Suppressor macrophage treated with lipopolysaccharide for 4 hours (primary cell): Measurements from ENCODE around the gene PFKFB3.
A peak's percentile ranks its signal among the peaks of the same experiment; 100 is the strongest.
"Not testable (repeated sequence)": the region's sequence is repeated elsewhere in the genome, so short reads cannot be mapped to it uniquely, and the experiment has no call there.

Source experiments
- DNase-seq: peaks from one replicate; pipeline ENCODE4 v3.0.0-alpha.2; 2020

Gene PFKFB3

DNA sequence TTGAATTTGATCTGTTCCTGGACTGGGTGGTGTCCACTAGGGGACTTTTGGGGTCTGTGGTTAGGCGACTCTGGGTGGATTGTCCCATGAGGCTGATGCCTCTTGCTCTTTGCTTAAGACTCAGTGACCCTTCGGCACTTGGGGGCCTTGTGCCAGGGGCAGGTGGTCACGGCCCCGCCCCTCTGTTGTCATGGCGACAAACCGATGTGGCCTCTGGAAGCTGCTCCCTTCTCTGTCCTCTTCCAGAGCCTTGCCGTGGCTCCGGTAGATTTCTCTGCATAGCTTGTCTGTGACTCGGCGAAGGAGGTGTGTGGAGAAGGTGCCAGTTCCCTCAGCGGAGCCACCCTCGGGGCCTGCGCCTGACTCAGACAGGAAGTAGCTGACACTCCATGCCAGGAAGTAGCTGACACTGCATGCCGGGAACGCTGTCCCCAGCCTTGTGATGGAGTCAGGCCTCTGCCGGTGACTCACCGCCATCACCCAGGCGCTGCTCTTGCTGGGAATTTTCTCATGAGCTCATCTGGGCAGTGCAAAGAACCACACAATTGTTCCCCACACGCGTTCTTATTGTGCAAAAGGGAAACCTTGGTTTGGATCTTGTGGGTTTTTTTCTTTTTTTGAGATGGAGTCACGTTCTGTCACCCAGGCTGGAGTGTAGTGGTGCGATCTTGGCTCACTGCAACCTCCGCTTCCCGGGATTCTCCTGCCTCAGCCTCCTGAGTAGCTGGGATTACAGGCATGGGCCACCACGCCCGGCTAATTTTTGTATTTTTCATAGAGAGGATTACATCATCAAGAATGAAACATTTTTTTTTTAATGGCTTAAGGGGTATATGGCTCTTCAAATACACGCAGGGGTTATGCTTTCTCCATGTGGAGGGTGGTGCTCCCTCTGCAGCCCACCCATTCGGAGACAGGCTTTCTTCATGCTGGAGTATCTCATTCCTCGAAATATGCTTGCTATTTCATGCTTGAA, 72.6 kb downstream of the PFKFB3 start:
- peak; percentile 99 for DNase-seq

- no peak for DNase-seq
These were observed 73.6 kb downstream of the PFKFB3 start for GRCh38 chr10:6276356-6276755.

- DNase-seq: no peak
These were observed 75.9 kb downstream of the PFKFB3 start for GRCh38 chr10:6278519-6279120.

DNA sequence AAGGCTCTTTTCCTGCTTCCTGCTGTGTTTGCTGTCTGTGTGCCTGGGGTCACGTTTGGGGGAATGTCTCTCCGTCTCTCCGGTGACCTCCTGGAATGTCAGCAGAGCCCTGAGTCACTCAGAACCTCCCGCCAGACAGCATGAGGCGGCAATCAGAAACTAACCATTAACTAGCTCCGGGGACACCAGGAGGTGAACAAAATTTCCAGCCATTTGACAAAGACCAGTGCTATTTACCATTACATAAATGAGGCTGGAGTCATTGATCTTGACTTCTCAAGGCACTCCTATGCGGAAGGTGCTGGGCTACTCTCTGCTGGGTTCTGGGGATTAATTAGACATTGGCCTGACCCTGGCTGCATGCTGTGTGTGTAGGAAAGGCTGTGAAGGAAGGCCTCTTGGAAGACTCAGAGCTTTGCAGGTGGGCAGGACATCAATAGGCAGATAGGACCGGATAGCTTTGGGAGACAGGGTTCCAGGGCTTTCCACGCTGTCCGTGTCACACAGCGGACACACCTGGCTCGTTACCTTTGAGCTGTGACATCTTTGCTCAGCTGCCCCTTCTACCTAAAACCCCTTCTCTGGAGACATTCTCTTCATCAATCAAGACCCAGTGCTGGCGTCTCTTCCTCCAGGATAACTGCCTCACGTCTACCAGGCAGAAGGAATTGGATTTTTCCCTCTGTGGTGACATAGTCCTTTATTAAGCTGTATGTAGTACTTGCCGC, 77.0 kb downstream of the PFKFB3 start:
- DNase-seq: no peak

- no peak for DNase-seq
These were observed 77.6 kb downstream of the PFKFB3 start for GRCh38 chr10:6280291-6280690.

DNA sequence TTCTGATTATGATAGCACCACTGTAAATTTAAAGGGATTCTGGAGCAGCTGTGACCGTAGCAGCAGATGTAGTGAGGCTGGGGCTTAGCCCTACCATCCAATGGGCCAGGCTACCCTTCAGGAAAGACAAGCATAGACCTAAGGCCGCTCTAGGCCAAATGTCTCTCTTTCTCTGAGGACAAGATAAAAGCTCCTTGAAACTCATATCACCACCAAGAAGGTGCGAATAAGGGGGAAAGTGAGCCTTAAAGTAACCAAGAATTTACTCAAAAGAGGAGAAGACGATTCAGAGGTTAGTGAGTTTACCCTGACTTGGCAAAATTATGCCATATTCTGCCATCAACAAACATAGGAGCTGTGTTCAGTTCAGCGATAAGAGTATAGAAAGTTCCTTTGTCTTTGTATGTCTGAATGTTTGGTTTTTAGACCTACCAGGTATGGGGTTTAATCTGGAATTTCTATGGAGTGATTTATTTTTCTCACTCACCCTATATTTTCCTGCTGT, 79.8 kb downstream of the PFKFB3 start:
- DNase-seq: no peak

DNA sequence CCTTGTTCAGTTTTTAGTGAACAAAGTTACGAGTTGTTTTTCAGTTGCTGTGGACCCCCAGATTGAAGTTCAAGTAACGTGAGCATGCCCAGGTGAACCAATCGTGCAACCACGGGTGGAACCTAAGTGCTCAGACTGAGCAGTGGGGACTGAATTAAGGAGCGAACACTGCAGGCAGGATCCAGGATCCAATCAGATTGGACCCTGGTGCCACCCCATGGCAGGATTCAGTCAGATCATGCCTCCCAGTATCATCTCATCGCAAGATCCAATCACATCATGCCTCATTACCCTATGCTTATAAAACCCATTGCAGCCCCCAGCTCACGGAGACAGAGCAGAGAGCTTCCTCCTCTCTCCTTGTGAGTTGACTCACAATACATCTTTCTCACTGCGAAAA, 80.9 kb downstream of the PFKFB3 start:
- DNase-seq: no peak

- not testable (repeated sequence) for DNase-seq
These were observed 87.9 kb downstream of the PFKFB3 start for GRCh38 chr10:6290621-6291020.

DNA sequence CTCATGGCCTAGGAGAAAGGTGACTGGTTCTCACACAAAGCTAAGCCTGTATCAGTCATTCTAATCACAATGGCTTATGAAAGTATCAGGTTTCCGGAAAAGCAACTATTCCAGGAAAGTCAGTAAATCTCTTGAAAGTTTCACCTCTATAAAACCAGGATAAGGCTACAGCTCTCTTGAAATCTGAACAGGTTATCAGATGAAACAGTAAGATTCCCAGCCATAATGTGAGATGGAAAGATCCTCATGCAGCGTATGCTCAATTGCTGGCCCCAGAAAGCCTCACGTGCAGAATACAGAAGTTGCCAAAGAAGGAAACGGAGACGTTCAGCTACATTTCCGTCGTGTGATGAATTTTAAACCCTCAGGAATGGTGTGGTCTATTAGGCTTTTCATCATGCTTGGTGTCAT, 90.0 kb downstream of the PFKFB3 start:
- DNase-seq: peak; percentile 40

DNA sequence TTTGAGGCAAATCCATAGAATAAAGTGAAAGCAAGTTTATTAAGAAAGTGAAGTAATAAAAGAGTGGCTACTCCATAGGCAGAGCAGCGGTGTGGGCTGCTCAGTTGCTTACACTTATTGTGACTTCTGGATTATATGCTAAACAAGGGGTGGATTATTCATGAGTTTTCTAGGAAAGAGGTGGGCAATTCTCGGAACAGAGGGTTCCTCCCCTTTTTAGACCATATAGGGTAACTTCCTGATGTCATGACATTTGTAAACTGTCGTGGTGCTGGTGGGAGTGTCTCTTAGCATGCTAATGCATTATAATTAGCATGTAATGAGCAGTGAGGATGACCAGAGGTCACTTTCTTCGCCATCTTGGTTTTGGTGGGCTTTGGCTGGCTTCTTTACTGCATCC, 93.7 kb downstream of the PFKFB3 start:
- DNase-seq: not testable (repeated sequence)

GRCh38 chr10:6296828-6297251, 94.1 kb downstream of the PFKFB3 start:
- no peak for DNase-seq

- DNase-seq: no peak
These were observed 94.8 kb downstream of the PFKFB3 start for GRCh38 chr10:6297522-6297921.

GRCh38 chr10:6297951-6298381, 95.2 kb downstream of the PFKFB3 start:
- peak; percentile 57 for DNase-seq

GRCh38 chr10:6298428-6298827, 95.7 kb downstream of the PFKFB3 start:
- DNase-seq: no peak

DNA sequence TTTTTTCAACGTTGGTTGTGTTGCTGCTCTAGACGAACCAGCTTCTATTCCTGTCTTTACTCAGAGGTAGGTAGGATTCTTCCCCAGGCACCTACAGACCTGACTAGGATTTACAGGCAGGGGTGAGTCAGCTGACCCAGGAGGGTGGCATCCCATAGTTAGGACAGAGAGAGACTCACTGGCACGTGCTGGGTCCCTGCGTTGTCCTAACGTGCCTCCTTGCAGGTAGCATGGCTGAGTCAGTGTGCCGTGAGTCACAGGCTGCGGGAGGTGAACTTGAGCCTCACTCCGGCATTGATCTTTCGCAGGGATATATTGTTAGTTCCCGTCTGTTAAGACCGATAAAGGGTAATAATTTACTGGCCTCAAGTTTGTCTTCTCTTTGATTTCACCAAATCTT, 96.5 kb downstream of the PFKFB3 start:
- no peak for DNase-seq

DNA sequence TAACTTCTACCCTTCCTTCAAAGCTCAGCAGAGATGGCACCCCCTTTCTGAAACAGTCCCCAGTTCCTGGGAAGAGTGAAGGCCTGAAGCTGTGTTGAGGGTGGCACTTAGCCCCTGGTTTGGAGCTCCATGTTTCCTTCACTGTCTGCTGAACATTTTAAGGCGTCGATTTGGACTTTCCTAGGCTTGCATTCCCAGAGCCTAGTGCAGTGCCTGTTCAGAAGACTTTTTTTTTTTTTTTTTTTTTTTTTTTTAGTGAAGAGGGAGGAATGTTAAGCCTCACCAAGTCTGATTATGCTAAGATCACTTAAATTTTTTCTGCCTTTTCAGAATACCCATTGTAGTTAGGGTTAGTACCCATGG, 97.0 kb downstream of the PFKFB3 start:
- no peak for DNase-seq

GRCh38 chr10:6300106-6300783, 97.5 kb downstream of the PFKFB3 start:
- DNase-seq: peak; percentile 85

DNA sequence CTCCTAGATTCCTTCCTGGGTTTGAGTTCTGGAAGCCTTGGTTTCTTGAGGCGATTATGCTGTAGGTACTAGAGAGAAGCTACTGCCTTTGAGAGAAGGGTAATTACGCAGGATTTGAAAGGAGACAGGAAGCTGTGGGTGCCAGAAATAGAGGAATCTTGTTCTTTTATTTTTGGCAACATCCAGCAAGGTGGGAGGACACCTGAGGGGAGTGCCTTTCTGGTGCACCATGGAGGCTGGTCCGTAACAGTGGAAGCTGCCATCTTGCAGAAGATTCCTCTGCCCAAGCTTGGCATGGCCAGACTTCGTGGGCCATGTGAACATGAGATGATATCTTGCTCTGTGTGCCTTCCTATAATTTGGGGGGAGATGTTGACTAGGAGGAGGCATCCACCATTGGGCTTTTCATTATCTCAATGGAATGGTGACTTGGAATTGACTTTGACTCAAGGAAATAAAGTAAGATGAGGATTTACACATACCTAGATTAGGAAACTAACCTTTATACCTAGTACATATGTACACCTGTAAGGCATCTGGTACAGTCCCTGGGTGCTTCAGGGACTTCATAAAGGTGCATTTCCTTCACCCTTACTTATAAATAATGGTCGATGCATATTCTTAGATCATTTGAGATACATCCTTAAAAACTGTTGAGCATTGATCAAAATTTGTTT, 98.2 kb downstream of the PFKFB3 start:
- no peak for DNase-seq

DNA sequence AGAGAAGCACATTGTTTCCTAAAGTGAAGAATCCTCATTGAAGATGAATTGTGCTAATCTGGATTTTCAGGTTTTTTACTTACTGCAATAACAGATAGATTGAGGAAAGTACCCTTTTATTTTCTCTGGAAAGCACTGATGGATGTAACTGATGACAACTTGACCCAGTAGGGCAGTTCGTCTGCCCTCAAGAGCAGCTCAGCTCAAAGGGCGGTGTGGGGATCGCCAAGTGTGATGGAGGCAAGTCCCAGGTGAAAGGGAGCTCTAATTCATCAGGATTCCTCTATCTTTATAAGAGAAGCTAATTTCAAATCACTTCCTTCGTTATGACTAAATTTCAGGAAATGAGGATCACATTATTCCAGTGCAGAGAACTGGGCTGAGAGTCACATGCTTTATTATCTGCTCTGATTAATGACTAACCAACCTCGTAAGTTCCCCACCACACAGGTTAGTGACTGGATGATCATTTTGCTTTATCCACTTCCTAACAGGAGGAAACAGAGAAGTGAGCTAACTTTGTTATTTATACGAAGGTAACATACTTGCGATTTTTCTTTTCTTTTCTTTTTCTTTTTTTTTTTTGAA, 98.8 kb downstream of the PFKFB3 start:
- peak; percentile 52 for DNase-seq
